Measurements from ENCODE around the gene BARX2.

The BARX2 gene

GRCh38 chr11:129453293-129453721 is 77.7 kb downstream of the BARX2 start:
- peak overlapping the region; percentile 71 for H3K27ac ChIP-seq
- no peak for TF ChIP-seq CTCF (conservative IDR thresholded peaks at IDR 0.05)

- H3K27ac ChIP-seq = no peak overlapping the region
- TF ChIP-seq CTCF (conservative IDR thresholded peaks at IDR 0.05) = no peak
Measured at GRCh38 chr11:129455101-129455500, 79.5 kb downstream of the BARX2 start.

GRCh38 chr11:129455756-129456655 is 80.4 kb downstream of the BARX2 start:
- peak overlapping the region; percentile 84 for H3K27ac ChIP-seq
- TF ChIP-seq CTCF (conservative IDR thresholded peaks at IDR 0.05) = no peak

- no peak for TF ChIP-seq CTCF (conservative IDR thresholded peaks at IDR 0.05)
- peak overlapping the region; percentile 84 for H3K27ac ChIP-seq
Measured at GRCh38 chr11:129457321-129457720, 81.7 kb downstream of the BARX2 start.

GRCh38 chr11:129458278-129458677 is 82.6 kb downstream of the BARX2 start:
- no peak for TF ChIP-seq CTCF (conservative IDR thresholded peaks at IDR 0.05)
- peak overlapping the region; percentile 84 for H3K27ac ChIP-seq

GRCh38 chr11:129458756-129459535 is 83.3 kb downstream of the BARX2 start:
- H3K27ac ChIP-seq = peak overlapping the region; percentile 84; the same call in 1 of the 2 replicates
- no peak for TF ChIP-seq CTCF (conservative IDR thresholded peaks at IDR 0.05)

- H3K27ac ChIP-seq = peak overlapping the region; percentile 23; the same call in 1 of the 2 replicates
- TF ChIP-seq CTCF (conservative IDR thresholded peaks at IDR 0.05) = no peak
Measured at GRCh38 chr11:129460714-129461113, 85.1 kb downstream of the BARX2 start.

Measured in VCaP (cell line).